ENCODE results near the gene RNF113B. TPM values are rescaled to one million over a fixed set of nuclear protein-coding genes. Genes with fewer than 3 reads are reported as not detected.

The RNF113B gene
- total RNA-seq, 2 donors from 2014 or later, result not detected

DNA sequence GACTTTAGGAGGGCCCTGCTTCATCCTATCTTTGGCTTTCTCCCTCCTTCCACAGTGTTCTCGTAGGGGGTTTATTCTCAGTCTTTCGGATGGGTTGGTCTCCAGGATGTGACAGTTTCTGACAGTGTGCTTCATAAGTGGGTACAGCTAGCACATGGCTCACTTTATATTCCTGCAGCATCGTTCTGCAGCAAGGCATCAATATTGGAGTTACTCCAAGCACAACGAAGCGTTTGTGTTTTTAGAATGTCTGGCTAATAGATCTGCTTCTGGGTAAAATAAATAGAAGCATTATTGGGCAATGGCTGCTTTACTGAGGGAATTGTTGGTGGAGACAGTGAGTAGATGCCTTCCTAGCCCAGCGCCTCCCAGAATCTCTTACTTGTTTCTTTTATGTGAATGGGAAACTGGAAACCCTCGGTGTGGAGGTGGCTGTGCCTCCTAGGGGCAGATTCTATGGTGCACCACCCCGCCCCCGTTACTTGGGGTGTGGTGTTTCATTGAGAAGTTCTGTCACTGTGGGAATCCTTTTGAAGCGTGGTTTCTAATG lies 32.2 kb downstream of the RNF113B start:
- no peak for DNase-seq
- intact Hi-C loops (cut with DNase I), result no loop called here
- no peak for ATAC-seq

DNA sequence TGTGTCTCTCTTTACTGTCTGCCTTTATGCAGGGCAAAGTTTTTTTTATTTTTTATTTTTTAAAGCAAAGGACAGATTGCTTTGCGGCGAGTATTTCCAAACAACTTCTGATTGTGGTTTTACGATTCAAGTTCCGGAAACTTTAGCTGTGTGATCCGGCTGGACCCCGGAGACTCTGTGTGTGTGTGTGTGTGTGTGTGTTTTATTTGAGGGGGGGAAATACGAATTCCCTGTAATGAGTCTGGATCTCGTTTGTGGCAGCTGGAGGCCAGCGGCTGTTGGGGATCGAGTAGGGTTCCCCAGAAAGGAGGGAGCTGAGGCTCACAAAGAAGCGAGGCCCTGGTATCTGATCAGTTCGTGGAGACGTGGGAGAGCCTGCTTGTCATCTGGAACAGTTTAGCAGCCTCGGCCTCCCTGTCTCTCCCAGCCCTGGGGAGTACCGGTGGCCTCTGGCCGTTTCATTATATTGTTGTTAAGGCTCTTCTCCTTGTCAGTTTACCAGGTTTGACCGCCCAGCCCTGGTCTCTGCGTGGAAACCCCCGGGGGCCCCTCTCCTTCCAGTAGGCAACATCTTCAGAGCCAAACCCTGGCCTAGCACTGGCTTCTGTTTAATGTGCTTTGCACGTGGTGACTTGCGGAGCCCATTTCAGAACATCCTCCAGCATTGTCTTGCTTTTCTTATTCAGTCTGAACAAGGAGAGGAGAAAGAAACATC lies 32.9 kb downstream of the RNF113B start:
- DNase-seq (peak; percentile 25), ATAC-seq (peak in 1 of 2 donors; percentile 15)
- intact Hi-C loops (cut with DNase I), result no loop called here

DNA sequence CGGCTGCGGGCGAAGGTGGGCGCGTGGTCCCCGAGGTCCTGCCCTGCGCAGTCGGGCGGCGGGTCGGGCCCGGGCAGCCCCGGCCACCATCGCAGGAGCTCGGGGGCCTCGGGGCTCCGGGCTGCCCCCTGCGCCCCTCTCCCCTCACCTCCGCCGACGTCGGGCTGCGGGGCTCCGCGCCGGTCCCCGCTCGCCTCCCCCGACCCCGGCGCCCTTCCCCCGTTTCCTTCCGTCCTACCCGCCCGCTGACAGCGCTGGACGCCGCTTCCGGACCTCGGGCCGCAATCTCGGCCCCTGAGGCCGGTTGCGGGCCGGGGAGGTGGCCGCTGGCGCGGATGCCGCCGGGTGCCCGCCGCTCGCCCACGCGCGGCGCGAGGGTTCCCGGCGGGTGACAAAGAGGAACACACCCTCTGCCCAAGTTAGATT lies 33.5 kb downstream of the RNF113B start:
- peak; percentile 18 to 20 for ATAC-seq
- DNase-seq, result peak; percentile 39
- intact Hi-C loops (cut with DNase I), result no loop called here

DNA sequence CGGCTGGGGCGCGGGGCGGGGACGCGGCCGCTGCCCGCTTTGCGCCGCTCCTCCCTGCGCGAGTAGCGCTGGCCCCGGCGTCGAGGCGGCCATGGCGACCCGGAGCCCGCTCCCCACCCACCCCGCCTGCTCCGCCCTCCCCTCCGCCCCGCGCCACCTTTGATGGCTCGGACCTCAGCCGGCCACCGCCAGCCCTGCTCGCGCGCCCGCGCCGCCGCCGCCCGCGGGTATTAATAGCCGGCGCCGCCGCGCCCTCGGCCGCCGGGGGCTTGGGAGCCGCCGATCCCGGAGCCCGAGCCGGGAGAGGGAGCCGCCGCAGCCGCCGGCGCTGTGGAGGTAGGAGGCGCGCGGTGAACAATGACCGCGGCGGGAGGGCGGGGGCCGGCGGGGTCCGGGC lies 33.9 kb downstream of the RNF113B start:
- intact Hi-C loops (cut with DNase I), result no loop called here
- ATAC-seq (peak; percentile 54 to 58), DNase-seq (peak; percentile 59)

DNA sequence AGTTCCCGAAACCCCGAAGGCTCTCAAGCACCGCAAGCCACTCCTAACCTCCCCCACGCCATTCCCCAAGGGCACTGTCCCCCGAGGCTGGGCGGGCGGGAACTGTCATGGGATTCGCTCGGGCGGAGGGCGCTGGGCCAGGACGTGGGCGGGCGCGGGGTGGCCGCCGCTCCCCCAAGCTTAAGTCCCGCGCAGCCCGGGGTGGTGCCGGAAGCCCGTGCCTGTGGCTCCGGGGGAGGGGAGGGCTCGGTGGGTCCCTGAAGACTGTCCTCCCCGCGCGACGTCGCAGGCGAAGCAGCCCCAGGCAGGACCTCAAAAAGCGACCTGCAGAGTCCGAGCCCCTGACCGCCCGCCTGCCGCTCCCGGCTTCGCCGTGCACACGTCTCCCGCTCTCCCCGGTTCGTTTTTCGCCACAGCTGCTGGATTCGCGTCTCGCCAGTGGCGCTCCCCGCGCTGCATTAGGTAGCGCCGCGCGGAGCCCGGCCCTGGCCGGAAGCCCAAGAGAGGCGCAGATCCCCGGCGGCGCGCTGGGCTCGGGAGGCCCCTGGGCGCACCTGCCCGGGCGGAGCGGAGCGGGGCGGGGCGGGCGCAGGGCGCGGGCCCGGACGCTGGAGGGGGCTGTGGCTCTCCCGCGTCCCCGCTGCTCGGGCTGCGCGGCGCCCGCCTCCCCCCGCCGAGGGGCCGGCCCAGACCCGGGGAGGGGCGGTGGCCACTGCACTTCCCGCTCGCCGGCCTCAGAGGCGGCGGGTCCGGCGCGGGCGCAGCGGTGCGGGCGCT lies 34.5 kb downstream of the RNF113B start, which contains the start of gene FARP1:
Gene FARP1 (plus strand): TSS at position 715 of the 777 bp plus-strand sequence. CDS start 70,149 bp downstream, outside the sequence.
- intact Hi-C loops (cut with DNase I), result no loop called here
- DNase-seq, result peak; percentile 74
- peak; percentile 95 for ATAC-seq

DNA sequence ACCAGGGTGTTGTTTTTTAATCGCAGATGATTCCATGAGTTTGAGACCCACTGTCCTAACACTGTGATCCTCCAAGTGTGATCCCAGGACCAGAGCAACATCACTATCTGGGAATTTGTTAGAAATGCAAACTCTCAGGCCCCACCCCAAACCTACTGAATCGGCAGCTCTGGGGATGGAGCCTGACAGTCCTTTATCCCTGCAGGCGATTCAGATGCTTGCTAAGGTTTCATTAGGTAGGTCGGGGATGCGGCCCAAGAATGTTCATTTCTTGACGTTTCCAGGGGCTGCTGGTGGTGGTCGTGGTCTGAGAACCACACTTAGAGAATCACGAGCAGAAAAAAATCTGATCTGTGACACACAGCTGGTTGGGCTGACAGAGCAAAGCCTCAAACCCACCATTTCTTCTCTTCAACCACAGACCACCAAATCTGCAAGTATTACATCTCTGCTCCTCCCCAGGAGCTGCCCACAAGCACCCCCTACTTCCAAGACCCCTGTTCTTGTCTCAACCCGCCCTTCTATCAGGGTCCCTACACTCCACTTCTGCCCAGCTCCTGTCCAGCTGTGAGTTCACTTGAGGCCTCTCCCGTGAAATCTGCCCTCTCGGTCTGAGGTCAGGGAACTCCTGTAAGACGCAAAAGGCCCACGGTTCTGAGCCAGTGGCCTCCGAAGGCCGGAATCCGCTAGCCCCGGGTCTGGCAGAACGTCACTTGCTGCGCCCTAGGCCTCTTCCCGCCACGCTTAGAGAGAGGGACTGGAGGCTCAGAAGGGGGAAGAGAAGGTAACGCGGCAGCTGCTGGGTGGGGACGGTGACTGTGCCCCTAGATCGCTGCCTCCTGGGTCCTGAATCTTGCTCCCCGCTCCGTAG lies 35.3 kb downstream of the RNF113B start:
- DNase-seq (peak; percentile 39), ATAC-seq (peak; percentile 1 to 8)
- intact Hi-C loops (cut with DNase I), result no loop called here

DNA sequence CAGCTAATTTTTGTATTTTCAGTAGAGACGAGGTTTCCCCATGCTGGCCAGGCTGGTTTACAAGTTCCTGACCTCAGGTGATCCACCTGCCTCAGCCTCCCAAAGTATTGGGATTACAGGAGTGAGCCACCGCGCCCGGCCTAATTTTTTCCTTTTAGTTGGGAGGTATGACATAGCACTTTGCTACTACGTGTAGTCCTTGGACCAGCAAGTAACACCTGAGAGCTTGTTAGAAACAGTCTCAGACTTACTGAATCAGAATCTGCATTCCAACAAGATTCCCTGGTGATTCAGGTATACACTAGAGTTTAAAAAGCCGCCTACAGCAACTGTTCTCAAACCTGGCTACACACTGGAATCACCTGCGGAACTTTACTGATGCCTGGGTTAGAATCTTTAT lies 36.0 kb downstream of the RNF113B start:
- intact Hi-C loops (cut with DNase I), result no loop called here
- ATAC-seq (no peak), DNase-seq (no peak)

DNA sequence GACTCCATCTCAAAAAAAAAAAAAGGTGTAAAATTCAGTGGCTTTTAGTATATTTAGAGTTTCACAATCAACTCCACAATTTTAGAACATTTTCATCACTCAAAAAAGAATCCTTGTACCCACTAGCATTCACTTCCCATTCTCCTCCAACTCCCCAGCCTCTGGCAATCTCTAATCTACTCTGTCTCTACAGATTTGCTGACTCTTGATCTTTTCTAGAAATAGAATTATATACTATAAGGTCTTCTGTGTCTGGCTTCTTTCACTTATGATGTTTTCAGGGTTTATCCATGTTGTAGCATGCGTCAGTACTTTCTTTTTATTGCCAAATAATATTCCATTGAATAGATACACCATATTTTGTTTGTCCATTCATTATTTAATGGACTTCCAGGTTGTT lies 42.2 kb downstream of the RNF113B start:
- intact Hi-C loops (cut with DNase I), result no loop called here
- no peak for DNase-seq
- no peak for ATAC-seq

DNA sequence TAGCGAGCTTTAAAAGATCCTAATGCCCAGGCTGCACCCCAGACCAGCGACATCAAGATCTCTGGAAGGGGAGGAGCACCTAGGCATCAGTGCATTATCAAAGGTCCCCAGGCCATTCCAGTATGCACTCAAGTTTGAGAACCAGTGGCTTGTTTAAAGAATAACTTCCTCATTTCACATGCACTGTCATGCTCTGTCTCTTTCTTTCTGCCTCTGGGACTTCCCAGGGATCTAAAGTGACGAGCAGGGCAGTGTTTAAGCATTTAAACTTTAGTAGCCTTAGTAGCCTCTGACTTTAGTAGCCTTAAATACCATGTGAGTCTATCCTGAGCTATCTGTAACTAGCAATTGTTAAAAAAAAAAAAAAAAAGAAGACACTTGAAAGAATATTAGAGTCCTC lies 43.1 kb downstream of the RNF113B start:
- ATAC-seq, result no peak
- intact Hi-C loops (cut with DNase I), result no loop called here
- no peak for DNase-seq

DNA sequence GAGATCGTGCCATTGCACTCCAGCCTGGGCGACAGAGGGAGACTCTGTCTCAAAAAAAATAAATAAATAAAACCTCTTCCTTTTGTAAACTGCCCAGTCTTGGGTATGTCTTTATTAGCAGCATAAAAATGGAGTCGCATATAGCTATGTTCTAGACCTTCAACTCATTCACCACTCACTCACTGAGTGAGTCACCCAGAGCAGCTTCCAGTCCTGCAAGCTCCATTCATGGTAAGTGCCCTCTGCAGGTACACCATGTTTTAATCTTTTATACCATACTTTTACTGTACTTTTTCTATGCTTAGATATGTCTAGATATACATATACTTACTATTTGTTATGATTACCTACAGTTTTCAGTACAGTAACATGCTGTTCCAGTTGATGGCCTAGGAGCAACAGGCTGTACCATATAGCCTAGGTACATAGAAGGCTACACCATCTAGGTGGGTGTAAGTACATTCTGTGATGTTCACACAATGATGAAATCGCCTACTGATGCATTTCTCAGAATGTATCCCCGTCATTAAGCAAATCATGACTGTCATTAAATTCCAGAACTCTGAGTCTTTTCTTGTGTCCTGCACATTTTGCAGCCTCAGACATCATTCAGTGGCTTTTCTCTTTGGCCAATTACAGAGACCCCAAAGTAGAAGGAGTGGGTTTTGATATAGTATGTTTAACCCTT lies 47.9 kb downstream of the RNF113B start:
- intact Hi-C loops (cut with DNase I), result no loop called here
- no peak for ATAC-seq

More for the DNA sequence above, 47.9 kb downstream of the RNF113B start:
- DNase-seq, result no peak

Small RNAs within 50 kb of the gene (microRNA-seq; reads per million reads assigned to microRNA genes)
- gene MIR3170, result 0 reads per million in 2 donors

Other genes starting within 250 kb of the RNF113B start
- gene IPO5, start 223.6 kb downstream of the RNF113B start, total RNA-seq, result 100 to 1,000 TPM in 1 of 2 donors, 10 to 100 TPM in 1; 77.8 to 101 TPM
- gene FARP1, start 34.2 kb downstream of the RNF113B start, total RNA-seq, result 10 to 100 TPM; 23.7 to 26.3 TPM